IMR-90 (cell line): Measurements from ENCODE around the gene TNFSF13B. TPM values are rescaled to one million over a fixed set of nuclear protein-coding genes. Genes with fewer than 3 reads are reported as not detected.

Experiments
- ATAC-seq: fragments of 200-7000 bp; cut with Tn5 transposase; 2 replicates; pipeline ENCODE4 v1.9.1; 2020; ENCODE audit warnings: low read depth, mild to moderate bottlenecking, moderate library complexity
- BruUV-seq: library from RNA; stranded (reverse); fragments of 400-500 nt; replicated peaks from 2 replicates; lab custom pipeline; 2021; lab: Mats Ljungman, UMichigan
- CTCF ChIA-PET: fragments of 300-600 bp; formaldehyde crosslinking; extraction: SDS; loops from one replicate; lab custom pipeline; 2021; ENCODE audit warnings: antibody characterized with exemption; lab: Yijun Ruan, JAX
- POLR2A ChIA-PET: fragments of 300-600 bp; sonication (Branson Sonifier 250); formaldehyde crosslinking; loops from one replicate; lab custom pipeline; 2022; ENCODE audit warnings: antibody characterized with exemption; ENCODE audit not compliant: unreplicated experiment; lab: Charles Lee
- DNase-seq: peaks from one replicate; pipeline ENCODE4 v3.0.0; 2013
- H2AFZ ChIP-seq: replicated peaks from 2 replicates; pipeline ENCODE3; 2013; ENCODE audit warnings: low read length, mild to moderate bottlenecking; ENCODE audit not compliant: poor library complexity
- H2AK5ac ChIP-seq: 2 replicates; pipeline ENCODE4 v1.6.1; 2013; ENCODE audit warnings: low read depth, low read length, inconsistent platforms
- H2AK9ac ChIP-seq: replicated peaks from 2 replicates; pipeline ENCODE3; 2013; ENCODE audit warnings: mild to moderate bottlenecking, low read depth, low read length, moderate library complexity; ENCODE audit not compliant: poor library complexity
- H2BK120ac ChIP-seq: 2 replicates; pipeline ENCODE4 v1.6.1; 2013; ENCODE audit warnings: low read depth, low read length, inconsistent platforms
- H2BK15ac ChIP-seq: 3 replicates; pipeline ENCODE4 v1.6.1; 2013; ENCODE audit warnings: low read depth, low read length, inconsistent platforms
- H2BK20ac ChIP-seq: 2 replicates; pipeline ENCODE4 v1.6.1; 2013; ENCODE audit warnings: low read depth, mild to moderate bottlenecking, inconsistent platforms, low read length, moderate library complexity
- H2BK5ac ChIP-seq: 2 replicates; pipeline ENCODE4 v1.6.1; 2013; ENCODE audit warnings: mild to moderate bottlenecking, low read depth, low read length, inconsistent platforms; ENCODE audit not compliant: poor library complexity, severe bottlenecking
- H3K14ac ChIP-seq: replicated peaks from 2 replicates; pipeline ENCODE4 v1.6.1; 2013; ENCODE audit warnings: low read depth, low read length, inconsistent platforms
- H3K18ac ChIP-seq: 2 replicates; pipeline ENCODE4 v1.6.1; 2013; ENCODE audit warnings: low read depth, low read length, control low read depth
- H3K23ac ChIP-seq: 2 replicates; pipeline ENCODE4 v1.6.1; 2013; ENCODE audit warnings: low read depth, low read length, inconsistent platforms
- H3K27ac ChIP-seq: 2 replicates; pipeline ENCODE4 v1.5.1; 2013; ENCODE audit warnings: mild to moderate bottlenecking, control low read depth, low read length; ENCODE audit not compliant: insufficient read depth
- H3K27me3 ChIP-seq: 2 replicates; pipeline ENCODE4 v1.6.1; 2013; ENCODE audit warnings: low read length; ENCODE audit not compliant: control insufficient read depth, insufficient read depth
- H3K36me3 ChIP-seq: 2 replicates; pipeline ENCODE4 v1.6.1; 2013; ENCODE audit warnings: low read length, mixed read lengths; ENCODE audit not compliant: control insufficient read depth, insufficient read depth
- H3K4ac ChIP-seq: 2 replicates; pipeline ENCODE4 v1.6.1; 2013; ENCODE audit warnings: low read depth, low read length, inconsistent platforms
- H3K4me1 ChIP-seq: 2 replicates; pipeline ENCODE4 v1.6.1; 2013; ENCODE audit warnings: low read length, mixed read lengths; ENCODE audit not compliant: control insufficient read depth, insufficient read depth
- H3K4me2 ChIP-seq: 2 replicates; pipeline ENCODE4 v1.6.1; 2013; ENCODE audit warnings: low read depth, mild to moderate bottlenecking, control low read depth, low read length, moderate library complexity
- H3K4me3 ChIP-seq: 2 replicates; pipeline ENCODE4 v1.5.1; 2013; ENCODE audit warnings: low read depth, mild to moderate bottlenecking, control low read depth, low read length, moderate library complexity; ENCODE audit not compliant: insufficient read depth
- H3K56ac ChIP-seq: 2 replicates; pipeline ENCODE4 v1.6.1; 2013; ENCODE audit warnings: low read length, inconsistent platforms; ENCODE audit not compliant: insufficient read depth; ENCODE audit errors: extremely low read depth
- H3K79me1 ChIP-seq, 2 experiments: 2 replicates each; pipeline ENCODE4 v1.6.1; 2013; ENCODE audit warnings: low read length in 2 of 2, inconsistent platforms in 1 of 2, low read depth in 1 of 2
- H3K9ac ChIP-seq: 2 replicates; pipeline ENCODE4 v1.6.1; 2013; ENCODE audit warnings: low read depth, low read length, control low read depth
- H3K9me1 ChIP-seq: 2 replicates; pipeline ENCODE4 v1.6.1; 2013; ENCODE audit warnings: low read length, inconsistent platforms; ENCODE audit not compliant: insufficient read depth
- H3K9me3 ChIP-seq: 2 replicates; pipeline ENCODE4 v1.6.1; 2013; ENCODE audit warnings: low read length; ENCODE audit not compliant: control insufficient read depth, insufficient read depth
- H4K20me1 ChIP-seq: 2 replicates; pipeline ENCODE4 v1.6.1; 2013; ENCODE audit warnings: low read length, inconsistent platforms; ENCODE audit not compliant: insufficient read depth
- H4K5ac ChIP-seq: 2 replicates; pipeline ENCODE4 v1.6.1; 2013; ENCODE audit warnings: mild to moderate bottlenecking, low read depth, low read length, control low read depth
- H4K8ac ChIP-seq, 2 experiments: 2 replicates each; pipeline ENCODE4 v1.6.1; 2013; ENCODE audit warnings: low read depth in 2 of 2, low read length in 2 of 2, control low read depth in 1 of 2, inconsistent platforms in 1 of 2
- H4K91ac ChIP-seq: 2 replicates; pipeline ENCODE4 v1.6.1; 2013; ENCODE audit warnings: low read depth, low read length, inconsistent platforms; ENCODE audit not compliant: insufficient read depth
- BHLHE40 ChIP-seq: fragments of 150-350 bp; IDR thresholded peaks from 2 replicates; pipeline ENCODE4 v1.6.1; 2016; ENCODE audit warnings: mild to moderate bottlenecking, low read depth, low read length
- CEBPB ChIP-seq: IDR thresholded peaks from 2 replicates; pipeline ENCODE4 v1.6.1; 2012; ENCODE audit warnings: low read depth, low read length, improper control_type of control experiment
- CHD1 ChIP-seq: IDR thresholded peaks from 2 replicates; pipeline ENCODE4 v1.6.1; 2012; ENCODE audit warnings: low read depth, low read length, improper control_type of control experiment
- FOS ChIP-seq: fragments of 150-350 bp; IDR thresholded peaks from 2 replicates; pipeline ENCODE4 v1.6.1; 2016; ENCODE audit warnings: low read depth, low read length
- MAFK ChIP-seq: IDR thresholded peaks from 2 replicates; pipeline ENCODE4 v1.6.1; 2012; ENCODE audit warnings: low read depth, low read length, improper control_type of control experiment
- MAZ ChIP-seq: IDR thresholded peaks from 2 replicates; pipeline ENCODE4 v1.6.1; 2012; ENCODE audit warnings: low read depth, mild to moderate bottlenecking, low read length, improper control_type of control experiment, moderate library complexity, borderline replicate concordance
- MXI1 ChIP-seq: IDR thresholded peaks from 2 replicates; pipeline ENCODE4 v1.6.1; 2012; ENCODE audit warnings: low read depth, mild to moderate bottlenecking, low read length, moderate library complexity, borderline replicate concordance
- NFE2L2 ChIP-seq: fragments of 150-350 bp; IDR thresholded peaks from 2 replicates; pipeline ENCODE4 v1.6.1; 2016; ENCODE audit warnings: low read depth, mild to moderate bottlenecking, low read length
- POLR2A ChIP-seq: IDR thresholded peaks from 2 replicates; pipeline ENCODE4 v1.6.1; 2012; ENCODE audit warnings: mild to moderate bottlenecking, low read depth, low read length
- RAD21 ChIP-seq: IDR thresholded peaks from 2 replicates; pipeline ENCODE4 v1.6.1; 2012; ENCODE audit warnings: low read length, improper control_type of control experiment
- RCOR1 ChIP-seq: IDR thresholded peaks from 2 replicates; pipeline ENCODE4 v1.6.1; 2012; ENCODE audit warnings: mild to moderate bottlenecking, low read length, improper control_type of control experiment; ENCODE audit not compliant: insufficient replicate concordance
- RFX5 ChIP-seq: IDR thresholded peaks from 2 replicates; pipeline ENCODE4 v1.8.0; 2012; ENCODE audit warnings: low read depth, mild to moderate bottlenecking, low read length, moderate library complexity
- SMC3 ChIP-seq: fragments of 150-350 bp; IDR thresholded peaks from 2 replicates; pipeline ENCODE4 v1.6.1; 2016; ENCODE audit warnings: low read depth, mild to moderate bottlenecking, antibody characterized with exemption, low read length, moderate library complexity
- WGBS, 2 experiments: methylation state at CpG; one replicate each; pipeline versions ENCODE4 v1.1.5 to v1.1.7; 2013; ENCODE audit warnings: missing lambda C conversion rate in 2 of 2; ENCODE audit not compliant: insufficient read length in 1 of 2; ENCODE audit errors: extremely low coverage in 2 of 2; 5-methylcytosine and 5-hydroxymethylcytosine counted together
- dilution Hi-C: fragments of 300-500 bp; cut with HindIII; formaldehyde crosslinking; loops from one replicate; pipeline ENCODE4 v1.14.3; 2018; ENCODE audit warnings: low sequenced_read_pairs; ENCODE audit not compliant: unreplicated experiment
- in situ Hi-C: fragments of 300-500 bp; cut with MboI; formaldehyde crosslinking; loops from 3 replicates; pipeline ENCODE4 v1.14.3; 2019; ENCODE audit warnings: low sequenced_read_pairs, inconsistent platforms, mixed read lengths
- intact Hi-C: fragments of 100-400 bp; cut with micrococcal nuclease; formaldehyde crosslinking; loops from 2 replicates; pipeline ENCODE4 v1.10.0; 2022
- polyA plus RNA-seq, 3 experiments: library from polyadenylated mRNA; depleted of rRNA; stranded (reverse); fragments of >200 nt; gene quantifications; 2 replicates each; pipeline ENCODE4 v1.2.3, GENCODE V29; 2012; ENCODE audit warnings: low replicate concordance in 1 of 3
- total RNA-seq: library from RNA; depleted of rRNA; stranded (reverse); fragments of >200 nt; gene quantifications from 2 replicates; pipeline ENCODE4 v1.2.3, GENCODE V29; 2012
- TF ChIP-seq, protein P1 (sequence below): fragments of 150-350 bp; IDR thresholded peaks from 2 replicates; pipeline ENCODE4 v1.6.1; 2017; ENCODE audit warnings: mild to moderate bottlenecking, antibody characterized with exemption, low read length, low read depth
- TF ChIP-seq, protein P2 (sequence below): fragments of 150-350 bp; IDR thresholded peaks from 2 replicates; pipeline ENCODE4 v1.6.1; 2016; ENCODE audit warnings: low read depth, mild to moderate bottlenecking, low read length, moderate library complexity, borderline replicate concordance
- TF ChIP-seq, protein P3 (sequence below): conservative IDR thresholded peaks from 2 replicates; pipeline ENCODE4 v1.5.1; 2012; ENCODE audit warnings: mild to moderate bottlenecking, low read depth, low read length, improper control_type of control experiment

TNFSF13B gene
- total and polyA plus RNA-seq, 2 of the 4 experiments (the other 2 are of a cell fraction): 0.29 to 0.54 TPM

DNA sequence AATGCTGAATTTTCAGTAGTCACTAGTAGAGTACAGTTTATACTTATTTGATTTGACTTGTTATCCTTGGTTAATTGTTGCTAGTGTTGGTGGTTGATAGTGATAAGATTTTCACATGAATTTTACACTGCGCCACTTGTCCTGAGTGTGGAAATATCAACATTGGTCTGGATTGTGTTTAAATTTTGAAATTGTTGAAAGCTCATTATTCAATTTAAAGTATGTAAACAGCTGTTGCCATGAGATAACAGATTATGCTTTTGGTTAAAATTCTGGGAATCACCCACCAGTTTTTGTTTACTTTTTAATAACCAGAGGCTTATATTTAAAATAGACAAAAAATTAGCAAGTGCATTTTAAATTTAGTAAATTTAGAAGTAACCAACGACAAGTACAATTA, 12.3 kb upstream of the TNFSF13B start:
- in situ Hi-C loops: no loop called here

More for the DNA sequence above, 12.3 kb upstream of the TNFSF13B start:
- ATAC-seq: no peak
- no peak overlapping the region for H2BK20ac ChIP-seq
- TF ChIP-seq RFX5: no peak
- TF ChIP-seq MAFK: no peak
- TF ChIP-seq MXI1: no peak
- TF ChIP-seq FOS: no peak
- TF ChIP-seq, protein P1, sequence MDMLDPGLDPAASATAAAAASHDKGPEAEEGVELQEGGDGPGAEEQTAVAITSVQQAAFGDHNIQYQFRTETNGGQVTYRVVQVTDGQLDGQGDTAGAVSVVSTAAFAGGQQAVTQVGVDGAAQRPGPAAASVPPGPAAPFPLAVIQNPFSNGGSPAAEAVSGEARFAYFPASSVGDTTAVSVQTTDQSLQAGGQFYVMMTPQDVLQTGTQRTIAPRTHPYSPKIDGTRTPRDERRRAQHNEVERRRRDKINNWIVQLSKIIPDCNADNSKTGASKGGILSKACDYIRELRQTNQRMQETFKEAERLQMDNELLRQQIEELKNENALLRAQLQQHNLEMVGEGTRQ: no peak
- TF ChIP-seq SMC3: no peak
- TF ChIP-seq CEBPB: no peak
- no peak for TF ChIP-seq BHLHE40
- TF ChIP-seq MAZ: no peak
- no peak for TF ChIP-seq RCOR1
- TF ChIP-seq POLR2A: no peak
- no peak for TF ChIP-seq RAD21
- TF ChIP-seq CHD1: no peak
- TF ChIP-seq, protein P2, sequence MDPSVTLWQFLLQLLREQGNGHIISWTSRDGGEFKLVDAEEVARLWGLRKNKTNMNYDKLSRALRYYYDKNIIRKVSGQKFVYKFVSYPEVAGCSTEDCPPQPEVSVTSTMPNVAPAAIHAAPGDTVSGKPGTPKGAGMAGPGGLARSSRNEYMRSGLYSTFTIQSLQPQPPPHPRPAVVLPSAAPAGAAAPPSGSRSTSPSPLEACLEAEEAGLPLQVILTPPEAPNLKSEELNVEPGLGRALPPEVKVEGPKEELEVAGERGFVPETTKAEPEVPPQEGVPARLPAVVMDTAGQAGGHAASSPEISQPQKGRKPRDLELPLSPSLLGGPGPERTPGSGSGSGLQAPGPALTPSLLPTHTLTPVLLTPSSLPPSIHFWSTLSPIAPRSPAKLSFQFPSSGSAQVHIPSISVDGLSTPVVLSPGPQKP: no peak
- TF ChIP-seq, protein P3, sequence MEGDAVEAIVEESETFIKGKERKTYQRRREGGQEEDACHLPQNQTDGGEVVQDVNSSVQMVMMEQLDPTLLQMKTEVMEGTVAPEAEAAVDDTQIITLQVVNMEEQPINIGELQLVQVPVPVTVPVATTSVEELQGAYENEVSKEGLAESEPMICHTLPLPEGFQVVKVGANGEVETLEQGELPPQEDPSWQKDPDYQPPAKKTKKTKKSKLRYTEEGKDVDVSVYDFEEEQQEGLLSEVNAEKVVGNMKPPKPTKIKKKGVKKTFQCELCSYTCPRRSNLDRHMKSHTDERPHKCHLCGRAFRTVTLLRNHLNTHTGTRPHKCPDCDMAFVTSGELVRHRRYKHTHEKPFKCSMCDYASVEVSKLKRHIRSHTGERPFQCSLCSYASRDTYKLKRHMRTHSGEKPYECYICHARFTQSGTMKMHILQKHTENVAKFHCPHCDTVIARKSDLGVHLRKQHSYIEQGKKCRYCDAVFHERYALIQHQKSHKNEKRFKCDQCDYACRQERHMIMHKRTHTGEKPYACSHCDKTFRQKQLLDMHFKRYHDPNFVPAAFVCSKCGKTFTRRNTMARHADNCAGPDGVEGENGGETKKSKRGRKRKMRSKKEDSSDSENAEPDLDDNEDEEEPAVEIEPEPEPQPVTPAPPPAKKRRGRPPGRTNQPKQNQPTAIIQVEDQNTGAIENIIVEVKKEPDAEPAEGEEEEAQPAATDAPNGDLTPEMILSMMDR: no peak
- TF ChIP-seq NFE2L2: no peak
- no peak for DNase-seq
- H2AK5ac ChIP-seq: no peak overlapping the region
- H3K27ac ChIP-seq: no peak overlapping the region
- H3K27me3 ChIP-seq: no peaks in the 10 kb centered on the region
- no peak overlapping the region for H3K4me3 ChIP-seq
- no peak overlapping the region for H2BK5ac ChIP-seq
- CTCF ChIA-PET: no interaction called here
- no peak overlapping the region for H4K91ac ChIP-seq
- no CpG with 5 or more reads among the region's 2 CpGs for WGBS, 2 experiments
- POLR2A ChIA-PET: no interaction called here
- no peaks in the 10 kb centered on the region for H3K9me3 ChIP-seq
- H4K20me1 ChIP-seq: no peaks in the 10 kb centered on the region
- H3K18ac ChIP-seq: no peak overlapping the region
- H3K4ac ChIP-seq: no peak overlapping the region
- H3K23ac ChIP-seq: no peak overlapping the region
- no peaks in the 10 kb centered on the region for H3K4me1 ChIP-seq
- H4K8ac ChIP-seq: no peak overlapping the region
- H3K56ac ChIP-seq: no peak overlapping the region
- peaks cover 4% of the 10 kb centered on the region; the same call in 1 of the 2 replicates for H3K9me1 ChIP-seq
- no peak overlapping the region for H2BK15ac ChIP-seq
- H2AK9ac ChIP-seq: no peak overlapping the region
- H3K9ac ChIP-seq: no peak overlapping the region
- no peak overlapping the region for H4K5ac ChIP-seq
- intact Hi-C loops: loop anchor here (2.0 kb wide), 1 partner anchor 540 kb away; no protein-coding TSS in a partner anchor
- no peak overlapping the region for H2BK120ac ChIP-seq
- no peak overlapping the region for H2AFZ ChIP-seq
- H3K4me2 ChIP-seq: no peak overlapping the region
- no TSS peak for BruUV-seq
- no peak overlapping the region for H3K14ac ChIP-seq
- dilution Hi-C loops: no loop called here
- H3K36me3 ChIP-seq: no peaks in the 10 kb centered on the region
- H3K79me1 ChIP-seq: no peaks in the 10 kb centered on the region; a peak in 1 of 4 replicates
